GM23338 (cell line): ENCODE results near the gene PAQR5. TPM values are rescaled to one million over a fixed set of nuclear protein-coding genes. Genes with fewer than 3 reads are reported as not detected.

ENCODE experiments used
- ATAC-seq: fragments of 200-7000 bp; cut with Tn5 transposase; 3 replicates; pipeline ENCODE4 v1.9.1; 2020
- DNase-seq: peaks from one replicate; pipeline ENCODE4 v3.0.0-alpha.2; 2015; ENCODE audit warnings: low spot score
- H2AFZ ChIP-seq: fragments of 200-600 bp; sonication (generic); 2 replicates; pipeline ENCODE4 v1.8.0; 2016; ENCODE audit warnings: antibody characterized with exemption, mild to moderate bottlenecking, moderate library complexity
- H3F3A ChIP-seq: fragments of 200-600 bp; sonication (generic); replicated peaks from 2 replicates; pipeline ENCODE4 v1.8.0; 2017; ENCODE audit warnings: antibody characterized with exemption, mixed run types, low read depth
- H3K27ac ChIP-seq: fragments of 200-600 bp; sonication (generic); 2 replicates; pipeline ENCODE4 v1.6.1; 2016; ENCODE audit warnings: low read depth
- H3K27me3 ChIP-seq: fragments of 200-600 bp; sonication (generic); 2 replicates; pipeline ENCODE4 v1.8.0; 2016; ENCODE audit warnings: mild to moderate bottlenecking, mixed run types, moderate library complexity; ENCODE audit not compliant: insufficient read depth
- H3K36me3 ChIP-seq: fragments of 200-600 bp; sonication (generic); 2 replicates; pipeline ENCODE4 v1.8.0; 2016; ENCODE audit warnings: mild to moderate bottlenecking; ENCODE audit not compliant: insufficient read depth
- H3K4me1 ChIP-seq: fragments of 200-600 bp; sonication (generic); 2 replicates; pipeline ENCODE4 v1.8.0; 2016; ENCODE audit warnings: mild to moderate bottlenecking, moderate library complexity; ENCODE audit not compliant: insufficient read depth
- H3K4me2 ChIP-seq: fragments of 200-600 bp; sonication (generic); 2 replicates; pipeline ENCODE4 v1.7.1; 2017; ENCODE audit warnings: mixed run types
- H3K4me3 ChIP-seq: fragments of 200-600 bp; sonication (generic); 2 replicates; pipeline ENCODE4 v1.6.1; 2016; ENCODE audit warnings: mixed run types
- H3K79me2 ChIP-seq: fragments of 200-600 bp; sonication (generic); replicated peaks from 2 replicates; pipeline ENCODE4 v1.8.0; 2017; ENCODE audit warnings: mild to moderate bottlenecking; ENCODE audit not compliant: insufficient read depth
- H3K9me2 ChIP-seq: fragments of 200-600 bp; sonication (generic); 2 replicates; pipeline ENCODE4 v1.8.0; 2017; ENCODE audit not compliant: insufficient read depth
- H4K20me1 ChIP-seq: fragments of 200-600 bp; sonication (generic); replicated peaks from 2 replicates; pipeline ENCODE4 v1.8.0; 2017; ENCODE audit warnings: mild to moderate bottlenecking; ENCODE audit not compliant: insufficient read depth
- H3K27ac Mint-ChIP-seq: 2 replicates; pipeline ENCODE4 v1.8.0; 2020; ENCODE audit warnings: inconsistent platforms, mild to moderate bottlenecking, moderate library complexity, mixed read lengths
- H3K27me3 Mint-ChIP-seq: 3 replicates; pipeline ENCODE4 v1.8.0; 2022; ENCODE audit warnings: low read depth, mild to moderate bottlenecking, moderate library complexity, mixed read lengths, inconsistent platforms; ENCODE audit not compliant: insufficient read depth, poor library complexity
- H3K36me3 Mint-ChIP-seq: 3 replicates; pipeline ENCODE4 v1.8.0; 2021; ENCODE audit warnings: low read depth, mild to moderate bottlenecking, inconsistent platforms, moderate library complexity, mixed read lengths
- H3K4me1 Mint-ChIP-seq: 3 replicates; pipeline ENCODE4 v1.8.0; 2020; ENCODE audit warnings: mild to moderate bottlenecking, inconsistent platforms, mixed read lengths
- H3K4me3 Mint-ChIP-seq: 3 replicates; pipeline ENCODE4 v1.8.0; 2021; ENCODE audit warnings: moderate library complexity, mild to moderate bottlenecking, inconsistent platforms, mixed read lengths
- H3K9me3 Mint-ChIP-seq: 3 replicates; pipeline ENCODE4 v1.8.0; 2020; ENCODE audit warnings: moderate library complexity, mild to moderate bottlenecking, inconsistent platforms, mixed read lengths
- EZH2phosphoT487 ChIP-seq: fragments of 200-600 bp; sonication (generic); IDR thresholded peaks from one replicate; pipeline ENCODE4 v1.8.1; 2018; ENCODE audit warnings: antibody characterized with exemption; ENCODE audit not compliant: unreplicated experiment
- JUNB ChIP-seq: IDR thresholded peaks from one replicate; pipeline ENCODE4 v1.6.1; 2016; ENCODE audit warnings: antibody characterized with exemption; ENCODE audit not compliant: unreplicated experiment
- NANOG ChIP-seq: IDR thresholded peaks from 2 replicates; pipeline ENCODE4 v1.6.1; 2016; ENCODE audit warnings: antibody characterized with exemption, borderline replicate concordance
- POLR2AphosphoS5 ChIP-seq: IDR thresholded peaks from 2 replicates; pipeline ENCODE4 v1.6.1; 2016; ENCODE audit warnings: antibody characterized with exemption, low read depth
- STAT1 ChIP-seq: IDR thresholded peaks from one replicate; pipeline ENCODE4 v1.6.1; 2016; ENCODE audit warnings: antibody characterized with exemption; ENCODE audit not compliant: unreplicated experiment
- ZNF114 ChIP-seq: fragments of 250-450 bp; sonication (Bioruptor Pico); IDR thresholded peaks from 2 replicates; pipeline ENCODE4 v1.5.0; 2020; ENCODE audit warnings: mild to moderate bottlenecking, moderate library complexity
- ZNF331 ChIP-seq: fragments of 250-450 bp; sonication (Bioruptor Pico); IDR thresholded peaks from 2 replicates; pipeline ENCODE4 v1.5.0; 2020; ENCODE audit warnings: low read depth, mild to moderate bottlenecking, moderate library complexity
- ZNF462 ChIP-seq: fragments of 250-450 bp; sonication (Bioruptor Pico); IDR thresholded peaks from 2 replicates; pipeline ENCODE4 v1.5.0; 2020; ENCODE audit warnings: mild to moderate bottlenecking, moderate library complexity
- polyA plus RNA-seq: library from polyadenylated mRNA; unstranded; fragments of >200 nt; fragmentation: Nextera tagmentation; extraction: Ambion mirVana; gene quantifications from 2 replicates; pipeline ENCODE4 v1.2.1, GENCODE V29; 2016
- total RNA-seq: library from RNA; depleted of rRNA; stranded (reverse); fragments of >200 nt; shearing (Covaris generic); gene quantifications from 2 replicates; pipeline ENCODE4 v1.2.3, GENCODE V29; 2014
- TF ChIP-seq, protein P1 (sequence below), 2 experiments: fragments of 200-600 bp in 1 of 2; sonication (generic) in 1 of 2; conservative IDR thresholded peaks; 2 replicates each; pipeline versions ENCODE4 v1.5.1 to v1.6.1; 2016 to 2017; ENCODE audit warnings: antibody characterized with exemption in 2 of 2, low read depth in 2 of 2, mild to moderate bottlenecking in 2 of 2, moderate library complexity in 1 of 2
- TF ChIP-seq, protein P2 (sequence below): IDR thresholded peaks from one replicate; pipeline ENCODE4 v1.6.1; 2018; ENCODE audit warnings: antibody characterized with exemption; ENCODE audit not compliant: unreplicated experiment

Gene PAQR5
- total and polyA plus RNA-seq, 2 experiments from 2014 or later = 8.7 to 14.5 TPM

DNA sequence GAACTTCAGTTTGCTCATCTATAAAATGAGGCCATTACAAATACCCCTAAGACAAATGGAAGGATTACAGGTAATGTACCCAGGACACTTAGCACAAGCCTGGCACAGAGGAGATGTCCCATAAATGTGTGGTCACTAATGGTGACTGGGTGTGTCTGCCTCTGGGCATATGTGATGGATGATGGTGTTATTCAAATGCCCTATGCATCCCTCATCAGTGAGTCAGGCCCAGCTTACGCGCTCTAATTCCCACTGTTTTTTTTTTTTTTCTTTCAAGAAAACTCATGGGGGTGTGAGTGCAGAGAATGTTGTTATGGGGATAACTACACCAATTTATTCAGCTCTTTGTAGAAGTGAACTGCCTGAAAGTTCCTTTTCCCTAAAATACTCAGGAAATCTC, 91.9 kb downstream of the PAQR5 start:
- DNase-seq (no peak), ATAC-seq (no peak)
- Mint-ChIP-seq H3K27me3 (peaks cover 5% of the 10 kb centered on the region), H3K9me3 (no peaks in the 10 kb centered on the region; the same call in 2 of the 3 replicates), H3K27ac (no peak overlapping the region), H3K4me3 (no peak overlapping the region), H3K4me1 (peaks cover 25% of the 10 kb centered on the region), H3K36me3 (no peaks in the 10 kb centered on the region; the same call in 2 of the 3 replicates)
- TF ChIP-seq EZH2phosphoT487 = no peak
- Histone ChIP-seq H3K4me1 (peaks cover 12% of the 10 kb centered on the region; the same call in 1 of the 2 replicates), H3K79me2 (no peaks in the 10 kb centered on the region), H3K9me2 (no peaks in the 10 kb centered on the region), H3F3A (no peaks in the 10 kb centered on the region), H3K4me2 (no peak overlapping the region), H3K27ac (no peak overlapping the region), H3K27me3 (no peaks in the 10 kb centered on the region), H4K20me1 (no peaks in the 10 kb centered on the region), H3K4me3 (no peak overlapping the region), H3K36me3 (no peaks in the 10 kb centered on the region), H2AFZ (no peak overlapping the region)

DNA sequence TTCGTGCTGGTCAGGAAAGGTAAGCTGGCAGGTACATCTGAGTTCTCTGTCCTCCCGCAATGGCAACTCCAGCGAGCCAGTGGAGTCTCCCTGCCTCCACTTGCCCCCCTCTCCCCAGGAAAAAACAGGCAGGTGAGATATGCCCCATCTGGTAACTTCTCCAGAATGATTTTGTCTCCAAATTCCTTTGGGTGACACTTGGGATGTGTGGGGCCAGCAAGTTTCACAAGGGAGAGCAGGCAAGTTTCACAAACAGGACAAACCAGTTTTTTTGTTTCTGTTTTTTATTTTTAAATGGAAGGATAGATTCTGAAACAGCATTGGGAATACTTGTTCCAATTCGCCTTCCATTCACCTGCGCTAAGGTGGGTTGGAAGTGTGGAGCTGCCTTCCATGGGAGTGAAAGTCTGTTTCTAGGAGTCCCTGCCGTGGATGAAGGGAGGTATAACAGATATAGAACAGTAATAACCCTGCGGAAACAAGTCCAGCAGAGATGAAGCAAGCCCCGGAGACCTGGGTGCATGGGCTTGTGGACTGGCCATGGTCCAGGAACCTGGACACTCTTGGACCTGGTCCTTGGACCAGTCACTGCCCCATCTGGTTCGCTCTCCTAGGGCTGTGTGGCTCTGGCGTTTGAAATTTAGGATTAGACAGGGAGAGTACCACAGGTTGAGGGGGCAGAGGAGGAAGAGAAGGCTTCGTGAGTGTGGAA, 92.5 kb downstream of the PAQR5 start:
- Mint-ChIP-seq H3K4me1 (peaks cover 25% of the 10 kb centered on the region), H3K27ac (no peak overlapping the region), H3K9me3 (no peaks in the 10 kb centered on the region; the same call in 2 of the 3 replicates), H3K27me3 (peaks cover 7% of the 10 kb centered on the region), H3K36me3 (no peaks in the 10 kb centered on the region; the same call in 2 of the 3 replicates), H3K4me3 (no peak overlapping the region)
- H3K27ac ChIP-seq = no peak overlapping the region
- no peak overlapping the region for H3K4me2 ChIP-seq
- ATAC-seq = no peak
- no peaks in the 10 kb centered on the region for H3K36me3 ChIP-seq
- no peak overlapping the region for H3K4me3 ChIP-seq
- peaks cover 12% of the 10 kb centered on the region; the same call in 1 of the 2 replicates for H3K4me1 ChIP-seq
- no peaks in the 10 kb centered on the region for H3K79me2 ChIP-seq
- no peak for DNase-seq
- no peak overlapping the region for H2AFZ ChIP-seq
- H3F3A ChIP-seq = no peaks in the 10 kb centered on the region
- no peaks in the 10 kb centered on the region for H3K27me3 ChIP-seq
- H3K9me2 ChIP-seq = no peaks in the 10 kb centered on the region
- no peaks in the 10 kb centered on the region for H4K20me1 ChIP-seq
- no peak for TF ChIP-seq JUNB
- TF ChIP-seq NANOG = no peak
- TF ChIP-seq, protein P1, sequence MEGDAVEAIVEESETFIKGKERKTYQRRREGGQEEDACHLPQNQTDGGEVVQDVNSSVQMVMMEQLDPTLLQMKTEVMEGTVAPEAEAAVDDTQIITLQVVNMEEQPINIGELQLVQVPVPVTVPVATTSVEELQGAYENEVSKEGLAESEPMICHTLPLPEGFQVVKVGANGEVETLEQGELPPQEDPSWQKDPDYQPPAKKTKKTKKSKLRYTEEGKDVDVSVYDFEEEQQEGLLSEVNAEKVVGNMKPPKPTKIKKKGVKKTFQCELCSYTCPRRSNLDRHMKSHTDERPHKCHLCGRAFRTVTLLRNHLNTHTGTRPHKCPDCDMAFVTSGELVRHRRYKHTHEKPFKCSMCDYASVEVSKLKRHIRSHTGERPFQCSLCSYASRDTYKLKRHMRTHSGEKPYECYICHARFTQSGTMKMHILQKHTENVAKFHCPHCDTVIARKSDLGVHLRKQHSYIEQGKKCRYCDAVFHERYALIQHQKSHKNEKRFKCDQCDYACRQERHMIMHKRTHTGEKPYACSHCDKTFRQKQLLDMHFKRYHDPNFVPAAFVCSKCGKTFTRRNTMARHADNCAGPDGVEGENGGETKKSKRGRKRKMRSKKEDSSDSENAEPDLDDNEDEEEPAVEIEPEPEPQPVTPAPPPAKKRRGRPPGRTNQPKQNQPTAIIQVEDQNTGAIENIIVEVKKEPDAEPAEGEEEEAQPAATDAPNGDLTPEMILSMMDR (conservative IDR thresholded peaks at IDR 0.05; ENCODE audit: low read depth in 2 of 2) = no peak
- TF ChIP-seq ZNF462 (CRISPR knock-in tag) = no peak
- TF ChIP-seq, protein P2, sequence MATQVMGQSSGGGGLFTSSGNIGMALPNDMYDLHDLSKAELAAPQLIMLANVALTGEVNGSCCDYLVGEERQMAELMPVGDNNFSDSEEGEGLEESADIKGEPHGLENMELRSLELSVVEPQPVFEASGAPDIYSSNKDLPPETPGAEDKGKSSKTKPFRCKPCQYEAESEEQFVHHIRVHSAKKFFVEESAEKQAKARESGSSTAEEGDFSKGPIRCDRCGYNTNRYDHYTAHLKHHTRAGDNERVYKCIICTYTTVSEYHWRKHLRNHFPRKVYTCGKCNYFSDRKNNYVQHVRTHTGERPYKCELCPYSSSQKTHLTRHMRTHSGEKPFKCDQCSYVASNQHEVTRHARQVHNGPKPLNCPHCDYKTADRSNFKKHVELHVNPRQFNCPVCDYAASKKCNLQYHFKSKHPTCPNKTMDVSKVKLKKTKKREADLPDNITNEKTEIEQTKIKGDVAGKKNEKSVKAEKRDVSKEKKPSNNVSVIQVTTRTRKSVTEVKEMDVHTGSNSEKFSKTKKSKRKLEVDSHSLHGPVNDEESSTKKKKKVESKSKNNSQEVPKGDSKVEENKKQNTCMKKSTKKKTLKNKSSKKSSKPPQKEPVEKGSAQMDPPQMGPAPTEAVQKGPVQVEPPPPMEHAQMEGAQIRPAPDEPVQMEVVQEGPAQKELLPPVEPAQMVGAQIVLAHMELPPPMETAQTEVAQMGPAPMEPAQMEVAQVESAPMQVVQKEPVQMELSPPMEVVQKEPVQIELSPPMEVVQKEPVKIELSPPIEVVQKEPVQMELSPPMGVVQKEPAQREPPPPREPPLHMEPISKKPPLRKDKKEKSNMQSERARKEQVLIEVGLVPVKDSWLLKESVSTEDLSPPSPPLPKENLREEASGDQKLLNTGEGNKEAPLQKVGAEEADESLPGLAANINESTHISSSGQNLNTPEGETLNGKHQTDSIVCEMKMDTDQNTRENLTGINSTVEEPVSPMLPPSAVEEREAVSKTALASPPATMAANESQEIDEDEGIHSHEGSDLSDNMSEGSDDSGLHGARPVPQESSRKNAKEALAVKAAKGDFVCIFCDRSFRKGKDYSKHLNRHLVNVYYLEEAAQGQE = no peak
- TF ChIP-seq ZNF331 (CRISPR knock-in tag) = no peak
- TF ChIP-seq ZNF114 (CRISPR knock-in tag) = no peak
- TF ChIP-seq EZH2phosphoT487 = no peak
- no peak for TF ChIP-seq POLR2AphosphoS5
- TF ChIP-seq STAT1 = no peak
